PFSK-1 (cell line): ENCODE data around the gene MAGI2.

Experiments used
- FOXP2 ChIP-seq: optimal IDR thresholded peaks from 2 replicates; pipeline ENCODE3; 2011; ENCODE audit warnings: borderline replicate concordance, control low read depth, inconsistent platforms; ENCODE audit not compliant: insufficient read depth; ENCODE audit errors: extremely low read length, extremely low read depth
- POLR2AphosphoS5 ChIP-seq: IDR thresholded peaks from 2 replicates; pipeline ENCODE4 v1.6.1; 2012; ENCODE audit warnings: low read depth, mild to moderate bottlenecking, control low read depth, low read length, moderate library complexity
- SIN3A ChIP-seq: IDR thresholded peaks from 2 replicates; pipeline ENCODE4 v1.6.1; 2012; ENCODE audit warnings: mild to moderate bottlenecking, low read length, moderate library complexity, borderline replicate concordance; ENCODE audit not compliant: insufficient read depth
- TAF1 ChIP-seq: IDR thresholded peaks from 2 replicates; pipeline ENCODE4 v1.6.1; 2012; ENCODE audit warnings: low read length, control low read depth, borderline replicate concordance; ENCODE audit not compliant: insufficient read depth
- TF ChIP-seq, protein P1 (sequence below), 2 experiments: IDR thresholded peaks; 2 replicates each; pipeline versions ENCODE4 v1.6.1 to v1.8.0; 2011 to 2012; ENCODE audit warnings: low read depth in 2 of 2, low read length in 2 of 2, control low read depth in 1 of 2, inconsistent platforms in 1 of 2, mild to moderate bottlenecking in 1 of 2, moderate library complexity in 1 of 2; ENCODE audit not compliant: insufficient read depth in 1 of 2

MAGI2 gene

DNA sequence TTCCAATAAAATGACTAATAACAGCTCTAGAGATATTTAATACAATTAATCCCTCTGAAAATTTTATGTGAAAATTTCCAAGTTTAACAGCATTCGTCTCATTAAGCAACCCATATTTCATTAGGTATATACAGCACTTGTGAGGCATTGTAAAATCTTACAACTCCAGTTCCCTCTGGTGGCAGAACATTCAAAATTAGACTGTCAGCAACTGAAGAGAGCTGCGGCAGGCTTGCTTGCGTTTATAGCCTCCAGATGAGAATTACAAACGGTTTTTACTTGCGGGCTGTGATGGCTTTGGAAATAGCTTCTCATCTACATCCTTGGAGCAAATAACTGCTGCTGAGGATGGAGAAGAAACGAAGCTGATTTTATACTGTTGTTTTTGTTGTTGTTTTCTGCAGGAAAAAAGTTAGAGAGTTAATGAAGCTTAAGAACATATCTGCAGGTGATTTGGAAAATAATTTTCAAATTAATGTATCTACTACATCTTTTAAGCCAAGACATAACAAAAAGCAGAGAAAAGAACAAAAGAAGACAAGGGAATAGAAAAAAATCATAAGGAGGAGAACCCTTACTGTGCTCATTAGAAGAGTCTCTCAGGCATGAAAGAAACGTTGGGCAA lies 171.3 kb downstream of the MAGI2 start:
- TF ChIP-seq, protein P1, sequence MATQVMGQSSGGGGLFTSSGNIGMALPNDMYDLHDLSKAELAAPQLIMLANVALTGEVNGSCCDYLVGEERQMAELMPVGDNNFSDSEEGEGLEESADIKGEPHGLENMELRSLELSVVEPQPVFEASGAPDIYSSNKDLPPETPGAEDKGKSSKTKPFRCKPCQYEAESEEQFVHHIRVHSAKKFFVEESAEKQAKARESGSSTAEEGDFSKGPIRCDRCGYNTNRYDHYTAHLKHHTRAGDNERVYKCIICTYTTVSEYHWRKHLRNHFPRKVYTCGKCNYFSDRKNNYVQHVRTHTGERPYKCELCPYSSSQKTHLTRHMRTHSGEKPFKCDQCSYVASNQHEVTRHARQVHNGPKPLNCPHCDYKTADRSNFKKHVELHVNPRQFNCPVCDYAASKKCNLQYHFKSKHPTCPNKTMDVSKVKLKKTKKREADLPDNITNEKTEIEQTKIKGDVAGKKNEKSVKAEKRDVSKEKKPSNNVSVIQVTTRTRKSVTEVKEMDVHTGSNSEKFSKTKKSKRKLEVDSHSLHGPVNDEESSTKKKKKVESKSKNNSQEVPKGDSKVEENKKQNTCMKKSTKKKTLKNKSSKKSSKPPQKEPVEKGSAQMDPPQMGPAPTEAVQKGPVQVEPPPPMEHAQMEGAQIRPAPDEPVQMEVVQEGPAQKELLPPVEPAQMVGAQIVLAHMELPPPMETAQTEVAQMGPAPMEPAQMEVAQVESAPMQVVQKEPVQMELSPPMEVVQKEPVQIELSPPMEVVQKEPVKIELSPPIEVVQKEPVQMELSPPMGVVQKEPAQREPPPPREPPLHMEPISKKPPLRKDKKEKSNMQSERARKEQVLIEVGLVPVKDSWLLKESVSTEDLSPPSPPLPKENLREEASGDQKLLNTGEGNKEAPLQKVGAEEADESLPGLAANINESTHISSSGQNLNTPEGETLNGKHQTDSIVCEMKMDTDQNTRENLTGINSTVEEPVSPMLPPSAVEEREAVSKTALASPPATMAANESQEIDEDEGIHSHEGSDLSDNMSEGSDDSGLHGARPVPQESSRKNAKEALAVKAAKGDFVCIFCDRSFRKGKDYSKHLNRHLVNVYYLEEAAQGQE (IDR thresholded peaks at IDR 0.05; ENCODE audit: insufficient read depth in 1 of 2, low read depth in 2 of 2, low read length in 2 of 2) = no peak
- TF ChIP-seq POLR2AphosphoS5 = no peak
- TF ChIP-seq TAF1 = no peak
- no peak for TF ChIP-seq SIN3A
- TF ChIP-seq FOXP2 = no peak

DNA sequence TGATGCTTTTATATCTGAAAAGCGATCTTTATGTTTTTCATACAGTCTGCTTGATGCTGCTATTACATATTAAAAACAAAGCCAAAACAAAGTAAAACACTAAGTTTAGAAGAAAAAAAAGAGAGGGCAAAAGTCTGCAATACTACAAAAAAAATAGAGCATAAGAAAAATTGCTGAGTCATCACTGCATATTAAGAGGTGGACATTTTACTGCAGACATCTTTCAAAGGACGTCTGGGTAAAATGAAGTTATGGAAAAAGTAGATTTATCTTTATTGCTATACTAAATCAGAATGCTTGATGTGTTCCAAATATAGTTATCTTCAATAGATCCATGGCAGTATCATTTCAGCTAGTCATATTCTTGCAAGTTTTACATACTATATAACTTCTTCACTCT lies 172.0 kb downstream of the MAGI2 start:
- TF ChIP-seq FOXP2 (no peak), TAF1 (no peak), POLR2AphosphoS5 (no peak), SIN3A (no peak)
- TF ChIP-seq, protein P1 (IDR thresholded peaks at IDR 0.05; ENCODE audit: insufficient read depth in 1 of 2, low read depth in 2 of 2, low read length in 2 of 2) = no peak

DNA sequence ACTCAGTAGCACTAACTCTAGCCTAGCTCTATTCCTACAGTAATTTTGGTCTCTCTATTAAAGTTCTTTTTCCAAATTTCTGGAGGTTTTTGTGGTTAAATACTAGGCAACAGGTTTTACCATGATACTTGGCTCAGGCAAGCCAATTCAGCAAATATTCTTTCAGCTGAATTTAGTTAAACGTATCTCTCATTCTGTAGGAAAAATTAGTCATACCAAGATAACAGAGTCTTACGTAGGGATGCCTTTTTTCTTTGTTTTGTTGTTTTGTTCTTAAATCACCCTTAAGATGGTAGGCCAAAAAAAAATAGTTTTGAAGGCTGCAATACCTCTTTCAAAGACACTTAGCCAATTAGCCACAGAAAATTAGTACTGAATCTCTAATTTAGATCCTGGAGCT lies 180.5 kb downstream of the MAGI2 start:
- TF ChIP-seq SIN3A (no peak), POLR2AphosphoS5 (no peak), TAF1 (no peak), FOXP2 (no peak)
- TF ChIP-seq, protein P1 (IDR thresholded peaks at IDR 0.05; ENCODE audit: insufficient read depth in 1 of 2, low read depth in 2 of 2, low read length in 2 of 2) = no peak

DNA sequence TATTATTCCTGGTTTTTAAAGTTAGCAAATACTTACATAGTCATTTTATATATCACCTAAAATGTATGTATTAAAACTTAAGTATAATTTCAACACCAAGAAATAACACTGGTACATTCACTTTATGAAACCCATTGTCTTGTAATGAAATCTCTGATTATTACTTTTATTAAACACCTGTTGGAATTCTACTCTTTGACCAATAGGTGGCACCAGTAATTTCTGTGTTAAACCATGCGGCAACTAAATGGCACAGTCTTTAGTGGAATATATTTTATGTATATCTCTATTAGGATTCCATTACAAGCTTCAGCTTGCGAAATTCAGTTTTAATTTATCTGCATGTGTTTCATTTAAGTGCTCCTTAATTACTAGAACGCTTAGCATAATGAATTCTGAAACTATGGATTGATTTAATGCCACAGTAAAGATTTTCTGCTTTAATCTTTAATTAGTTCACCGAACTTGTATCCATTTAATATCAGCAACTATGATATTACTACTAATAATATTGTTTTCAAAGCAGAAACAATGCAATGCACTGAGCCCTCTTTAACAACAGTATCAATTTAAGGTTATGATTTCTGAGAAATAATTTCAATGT lies 181.3 kb downstream of the MAGI2 start:
- no peak for TF ChIP-seq POLR2AphosphoS5
- no peak for TF ChIP-seq FOXP2
- TF ChIP-seq, protein P1 (IDR thresholded peaks at IDR 0.05; ENCODE audit: insufficient read depth in 1 of 2, low read depth in 2 of 2, low read length in 2 of 2) = no peak
- TF ChIP-seq TAF1 = no peak
- TF ChIP-seq SIN3A = no peak
